ENCODE measurements around the gene TANC1.

Gene TANC1

DNA sequence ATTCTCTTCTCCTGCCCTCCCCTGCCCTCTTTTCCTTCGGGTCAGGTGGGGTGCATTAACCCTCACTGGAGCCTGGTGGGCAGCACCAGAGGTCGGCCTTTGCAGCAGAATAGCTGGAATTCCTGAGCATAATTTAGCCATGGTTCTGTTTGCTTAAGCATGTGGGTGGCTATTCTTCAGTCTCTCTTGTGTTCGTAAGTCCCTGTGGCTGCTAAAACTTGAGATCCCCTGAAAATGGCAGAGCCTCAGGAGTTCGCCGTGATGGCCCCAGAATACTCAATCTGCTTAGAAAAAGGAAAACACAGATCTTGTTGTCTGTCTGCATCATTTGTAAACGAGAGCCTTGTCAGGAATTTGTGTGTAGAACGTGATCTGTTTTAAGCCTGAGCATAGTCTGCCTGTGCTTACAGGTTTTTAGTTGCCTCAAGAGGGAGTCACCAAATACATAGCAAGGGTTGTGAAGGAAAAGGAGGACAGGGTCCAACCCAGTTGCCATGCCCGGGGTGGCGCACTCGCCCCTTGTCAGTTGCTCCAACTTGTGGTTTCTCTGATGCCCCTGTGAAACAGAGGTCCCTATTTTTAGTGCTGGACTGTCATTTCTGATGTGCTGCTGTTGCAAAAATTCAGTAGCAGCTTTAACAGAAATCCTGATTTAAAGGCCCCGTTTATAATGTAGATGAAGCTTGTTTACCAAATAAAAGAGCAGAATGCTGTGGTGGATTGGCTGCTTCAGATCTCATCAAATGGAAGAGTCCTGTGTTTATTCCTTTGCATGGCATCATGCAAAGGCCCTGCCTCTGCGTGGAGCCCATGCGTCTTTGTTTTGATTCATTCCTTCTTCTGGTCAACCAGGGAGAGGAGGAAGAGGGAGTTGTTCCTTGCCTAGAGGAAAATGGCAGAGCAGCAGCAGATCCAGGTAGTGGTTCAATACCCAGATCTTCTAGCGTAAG, 243.3 kb downstream of the TANC1 start:
- DNase-seq (ENCODE audit: extremely low read depth in 1 of 2, low read depth in 1 of 2), result no peak

DNA sequence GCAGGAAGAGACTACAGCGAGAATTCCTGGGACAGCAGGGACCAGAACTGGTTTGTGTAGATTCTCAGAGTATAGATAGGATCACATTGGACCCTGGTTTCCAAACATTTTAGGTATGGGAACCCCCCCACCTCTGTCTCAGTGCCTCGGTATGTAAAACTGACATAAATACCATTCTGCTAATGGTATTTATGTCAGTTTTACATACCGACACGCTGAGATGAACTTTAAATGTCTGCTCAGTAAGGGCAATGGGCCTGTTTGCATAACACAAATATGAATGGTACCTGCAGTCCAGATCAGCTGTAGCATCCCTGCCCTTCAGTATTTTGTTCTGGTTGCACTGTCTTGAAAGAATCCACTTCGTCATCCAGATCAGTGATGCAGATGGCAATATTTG, 244.9 kb downstream of the TANC1 start:
- DNase-seq (ENCODE audit: extremely low read depth in 1 of 2, low read depth in 1 of 2), result no peak

DNA sequence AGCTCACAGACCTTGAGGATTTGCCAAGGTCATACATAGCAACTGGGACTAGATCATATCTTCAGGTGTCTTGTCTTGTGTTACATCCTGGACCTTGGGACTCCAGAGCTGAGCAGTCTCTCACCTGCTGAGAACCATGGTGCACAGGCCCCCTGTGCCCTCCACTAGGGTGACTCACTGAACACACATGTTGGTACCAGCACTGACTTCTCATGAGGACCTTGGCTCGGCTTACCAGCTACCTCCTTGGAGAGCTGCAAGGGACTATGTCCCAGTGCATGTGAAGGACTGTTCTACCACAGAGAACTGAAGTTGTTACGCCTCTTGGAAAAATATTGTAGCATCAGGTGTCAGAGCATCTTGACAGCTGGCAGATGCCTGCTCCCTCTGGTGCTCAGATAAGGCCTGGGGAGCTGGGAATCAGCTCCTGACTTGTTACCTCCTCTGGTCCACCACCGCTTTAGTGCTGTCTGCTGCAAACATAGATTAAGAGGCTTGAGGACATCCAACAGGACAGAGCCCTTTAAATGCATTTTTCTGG, 246.0 kb downstream of the TANC1 start:
- DNase-seq (ENCODE audit: extremely low read depth in 1 of 2, low read depth in 1 of 2), result no peak

DNA sequence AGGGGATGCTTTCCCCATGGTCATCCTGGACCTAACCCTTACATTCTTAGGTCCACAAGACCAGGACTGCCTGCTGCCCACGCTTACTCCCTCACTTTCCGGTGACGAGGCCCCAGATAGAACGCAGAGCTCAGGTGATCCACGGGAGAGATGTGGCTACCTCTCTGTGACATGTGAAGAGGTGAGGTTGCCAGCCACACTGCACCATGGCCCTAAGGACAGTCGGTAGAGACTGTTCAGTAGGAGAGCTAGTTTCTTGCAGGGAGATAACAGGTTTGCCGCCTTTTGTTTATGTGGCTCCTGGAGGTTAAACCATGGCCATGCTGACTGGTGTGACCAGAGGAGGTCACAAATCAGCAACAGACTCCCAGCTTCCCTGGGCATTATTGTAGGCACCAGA, 246.7 kb downstream of the TANC1 start:
- no peak for DNase-seq (ENCODE audit: extremely low read depth in 1 of 2, low read depth in 1 of 2)

DNA sequence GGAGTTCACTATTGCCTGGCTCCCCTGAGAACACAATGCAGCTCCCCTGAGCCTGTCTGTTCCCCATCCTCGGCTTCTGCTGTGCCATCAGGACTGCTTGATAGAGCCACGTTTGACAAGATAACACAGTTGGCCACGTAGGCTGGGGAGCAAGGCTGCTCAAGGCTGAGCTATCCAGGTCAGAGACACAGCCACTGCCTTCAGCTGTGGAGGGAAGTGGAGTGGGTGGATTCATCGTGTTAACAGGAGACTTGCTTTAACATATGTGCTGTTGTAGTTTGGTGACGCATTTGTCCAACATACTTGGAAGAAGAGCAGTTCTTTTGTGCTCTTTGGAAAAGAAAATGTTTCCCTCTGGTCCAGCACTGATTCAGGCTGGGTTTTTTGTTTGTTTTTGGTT, 249.2 kb downstream of the TANC1 start:
- DNase-seq (ENCODE audit: extremely low read depth in 1 of 2, low read depth in 1 of 2), result no peak

DNA sequence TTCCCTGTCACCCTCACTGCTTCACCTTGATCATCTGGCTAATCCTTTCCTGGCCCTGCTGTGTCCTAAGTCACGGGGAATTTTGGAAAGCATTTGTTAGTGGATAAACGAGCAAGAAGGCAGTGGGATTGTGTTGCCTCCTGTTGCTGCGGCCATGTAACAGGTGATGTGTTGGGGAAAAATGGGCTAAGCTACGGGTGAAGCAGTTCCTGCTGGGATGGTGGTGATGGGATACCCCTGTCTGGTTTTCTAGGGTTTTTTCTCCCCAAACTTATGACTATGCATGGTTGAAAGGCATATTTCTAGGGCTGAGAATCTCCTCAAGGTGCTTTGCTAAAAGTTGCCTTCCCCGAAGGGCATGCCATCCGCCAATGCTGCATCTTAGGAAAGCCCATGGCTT, 249.9 kb downstream of the TANC1 start:
- no peak for DNase-seq (ENCODE audit: extremely low read depth in 1 of 2, low read depth in 1 of 2)

DNA sequence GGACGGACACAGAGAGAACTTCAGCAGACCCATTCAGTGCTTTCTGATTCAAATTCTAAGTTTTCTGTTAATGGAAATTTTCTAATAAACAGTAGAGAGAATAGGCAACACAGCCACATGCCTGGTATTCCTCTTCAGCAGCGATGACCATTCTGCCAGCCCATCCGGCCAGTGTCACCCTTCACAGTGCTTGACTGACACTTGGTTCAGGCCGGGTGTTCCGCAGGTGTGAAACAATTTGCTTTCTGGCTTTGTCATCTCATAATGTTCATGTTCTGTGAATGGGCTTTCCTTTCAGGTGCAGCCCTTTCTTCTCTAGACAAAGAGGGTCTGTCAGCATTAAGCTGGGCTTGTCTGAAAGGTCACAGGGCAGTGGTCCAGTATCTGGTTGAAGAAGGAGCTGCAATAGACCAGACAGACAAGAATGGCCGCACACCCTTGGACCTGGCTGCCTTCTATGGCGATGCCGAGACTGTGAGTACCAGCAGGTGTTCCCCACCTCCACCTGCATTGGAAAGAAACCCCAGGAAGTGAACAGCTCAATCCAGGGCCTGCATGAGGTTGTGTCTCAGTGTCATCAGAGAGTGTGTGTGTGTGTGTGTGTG, 251.1 kb downstream of the TANC1 start:
- no peak for DNase-seq (ENCODE audit: extremely low read depth in 1 of 2, low read depth in 1 of 2)

DNA sequence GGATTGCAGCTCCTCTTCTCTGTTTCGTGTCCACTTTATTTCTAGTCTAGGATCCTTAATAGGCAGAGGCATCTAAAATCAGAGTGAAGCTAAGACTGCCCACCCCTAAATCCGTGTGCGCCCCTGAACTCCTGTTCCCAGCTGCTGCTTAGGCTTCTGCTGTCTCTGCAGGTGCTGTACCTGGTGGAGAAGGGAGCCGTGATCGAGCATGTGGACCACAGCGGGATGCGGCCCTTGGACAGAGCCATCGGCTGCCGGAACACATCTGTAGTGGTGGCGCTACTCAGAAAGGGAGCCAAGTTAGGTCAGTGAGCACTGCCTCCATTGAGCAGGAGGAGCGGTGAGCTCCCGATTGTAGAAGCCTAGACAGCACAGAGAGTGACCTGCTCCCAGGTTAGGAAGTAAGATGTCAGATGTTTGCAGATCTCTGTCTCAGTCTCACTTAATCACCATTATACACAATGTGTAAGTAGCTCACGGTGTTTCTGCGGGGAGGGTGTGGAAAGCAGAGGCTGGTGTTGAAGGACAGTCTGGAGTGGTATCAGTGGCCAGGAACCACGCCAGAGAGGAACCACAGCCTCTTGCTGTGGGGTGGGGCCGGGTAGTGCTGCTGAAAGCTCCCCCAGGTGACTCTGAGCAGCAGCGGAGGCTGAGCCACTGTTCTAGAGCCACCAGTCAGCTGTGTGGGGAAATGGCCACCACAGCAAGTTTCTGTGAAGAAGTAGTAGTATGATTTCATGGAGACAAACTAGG, 255.8 kb downstream of the TANC1 start:
- DNase-seq (ENCODE audit: extremely low read depth in 1 of 2, low read depth in 1 of 2), result no peak

DNA sequence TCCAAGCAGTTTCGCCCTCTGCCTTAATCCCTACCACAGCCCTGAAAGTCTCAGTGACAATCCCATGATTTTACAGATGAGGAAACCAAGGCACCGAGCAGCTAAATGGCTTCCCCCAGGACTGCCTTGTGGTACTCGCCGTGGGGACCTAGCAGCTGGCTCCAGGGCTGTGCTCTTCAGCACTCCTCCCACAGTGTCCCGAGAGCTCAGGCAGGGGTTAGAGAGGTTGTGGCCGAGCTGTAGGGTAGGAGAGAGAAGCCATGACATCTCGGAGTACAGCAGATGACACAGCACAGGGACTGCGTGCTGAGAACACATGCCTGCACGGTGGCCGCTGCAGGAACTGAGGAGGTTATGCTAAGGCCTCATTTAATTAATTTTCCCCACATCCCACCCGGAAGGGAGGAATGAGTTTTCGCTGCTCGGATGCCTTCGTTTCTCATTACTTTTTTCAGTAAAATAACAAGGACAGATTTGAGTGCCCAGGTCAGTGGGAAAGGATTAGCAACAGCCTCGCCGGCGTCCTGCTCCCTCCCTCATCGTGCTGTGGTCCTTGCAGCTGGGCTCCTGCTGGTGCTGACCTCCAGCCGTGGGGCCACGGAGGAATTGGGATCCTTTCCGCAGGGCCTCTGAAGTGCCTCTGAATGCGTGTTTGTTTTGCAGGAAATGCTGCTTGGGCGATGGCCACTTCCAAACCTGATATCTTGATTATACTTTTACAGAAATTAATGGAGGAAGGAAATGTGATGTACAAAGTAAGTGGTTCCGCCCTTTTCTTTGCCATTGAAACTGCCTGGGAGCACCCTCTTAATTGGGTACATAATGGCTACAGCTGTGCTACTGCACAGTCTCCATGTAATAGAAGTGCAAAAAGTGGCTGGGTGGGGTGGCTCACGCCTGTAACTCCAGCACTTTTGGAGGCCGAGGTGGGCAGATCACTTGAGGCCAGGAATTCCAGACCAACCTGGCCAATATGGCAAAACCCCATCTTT, 256.9 kb downstream of the TANC1 start:
- no peak for DNase-seq (ENCODE audit: extremely low read depth in 1 of 2, low read depth in 1 of 2)

DNA sequence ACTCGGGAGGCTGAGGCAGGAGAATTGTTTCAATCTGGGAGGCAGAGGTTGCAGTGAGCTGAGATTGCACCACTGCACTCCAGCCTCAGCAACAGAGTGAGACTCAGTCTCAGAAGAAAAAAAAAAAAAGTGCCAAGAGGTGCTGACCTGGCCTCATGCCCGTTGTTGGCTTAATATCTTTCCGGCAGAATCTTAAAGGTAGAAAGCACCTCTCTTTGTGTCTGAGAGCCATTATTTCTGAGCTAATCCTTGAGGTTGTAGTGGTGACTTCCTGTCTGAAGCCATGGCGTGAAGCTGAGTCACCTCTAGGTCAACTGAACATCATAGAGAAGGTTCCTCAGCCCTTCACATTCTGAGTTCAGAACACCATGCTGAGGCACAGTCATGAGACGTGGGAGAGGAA, 257.6 kb downstream of the TANC1 start:
- DNase-seq (ENCODE audit: extremely low read depth in 1 of 2, low read depth in 1 of 2), result no peak

DNA sequence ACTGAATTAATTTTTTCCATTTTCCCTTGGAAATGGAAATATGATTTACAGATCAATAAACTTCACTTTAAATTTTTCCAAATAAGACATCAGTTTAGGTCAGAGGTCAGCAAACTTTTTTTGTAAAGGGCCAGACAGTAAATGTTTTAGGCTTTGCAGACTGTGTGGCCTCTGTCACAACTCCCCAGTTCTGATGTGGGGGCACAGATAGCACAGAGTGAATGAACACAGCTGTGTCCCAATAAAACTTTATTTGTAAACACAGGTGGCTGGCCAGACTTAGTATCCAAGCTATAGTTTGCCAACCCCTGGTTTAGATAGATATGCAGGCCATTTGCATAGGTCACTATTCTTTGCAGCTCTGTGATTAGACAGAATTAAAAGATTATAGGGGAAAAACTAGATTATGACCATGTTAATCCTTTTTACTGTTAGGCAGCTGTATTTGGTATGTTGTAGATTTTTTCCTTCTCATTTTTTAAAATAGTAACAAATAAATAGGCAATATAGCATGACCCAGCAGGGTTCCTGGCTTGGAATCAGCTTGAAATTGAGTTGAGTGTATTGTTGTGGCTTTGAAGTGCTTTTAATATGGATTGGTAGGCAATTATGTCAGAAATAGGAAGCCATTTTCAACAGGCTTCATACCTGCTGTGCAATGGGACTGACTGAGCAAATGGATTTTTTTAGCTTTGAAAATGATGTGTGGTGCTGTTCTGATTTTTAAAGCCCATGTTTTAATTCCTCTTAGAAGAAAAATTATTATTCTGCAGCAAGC, 258.4 kb downstream of the TANC1 start:
- DNase-seq (ENCODE audit: extremely low read depth in 1 of 2, low read depth in 1 of 2), result no peak

DNA sequence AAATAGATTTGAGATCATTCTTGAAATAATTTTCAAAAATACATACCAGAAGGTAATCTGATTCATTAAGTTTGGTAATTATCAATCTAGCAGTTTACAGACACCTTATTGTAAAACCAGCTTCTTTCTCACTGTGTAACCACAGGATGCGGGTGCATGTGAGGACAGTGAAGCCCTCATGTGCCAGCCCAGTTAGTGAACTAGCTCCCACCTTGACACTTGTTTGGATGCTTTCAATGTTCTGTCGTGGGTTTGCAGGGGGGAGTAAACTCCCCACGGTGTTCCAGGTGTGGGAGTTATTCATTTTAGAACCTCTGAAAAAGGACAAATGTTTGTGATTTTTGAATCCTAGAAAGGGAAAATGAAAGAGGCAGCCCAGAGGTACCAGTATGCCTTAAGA, 259.0 kb downstream of the TANC1 start:
- DNase-seq (ENCODE audit: extremely low read depth in 1 of 2, low read depth in 1 of 2), result no peak

DNA sequence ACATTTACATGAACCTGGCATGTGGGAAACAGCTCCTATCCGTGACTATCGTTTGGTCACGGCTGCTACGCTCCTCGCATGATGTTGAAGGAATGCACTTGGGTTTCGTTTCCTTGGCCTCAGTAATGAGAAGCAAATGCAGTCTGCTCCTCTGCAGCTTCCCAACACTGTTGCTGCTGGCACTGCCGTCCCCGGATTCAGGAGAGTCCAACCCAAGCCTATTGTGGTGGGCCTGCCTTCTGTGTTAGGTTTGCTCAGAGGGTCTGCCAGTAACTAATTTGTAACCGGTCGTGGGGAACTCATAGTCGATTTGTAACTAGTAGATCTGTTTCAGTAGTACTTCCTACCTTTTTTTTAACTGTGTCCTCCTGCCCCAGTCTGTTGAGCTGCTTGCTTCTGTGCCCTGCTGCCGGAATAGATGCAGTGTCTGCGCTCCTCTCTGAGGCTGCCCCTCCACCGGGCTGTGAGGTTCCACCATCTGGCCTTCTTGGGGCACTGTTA, 259.7 kb downstream of the TANC1 start:
- no peak for DNase-seq (ENCODE audit: extremely low read depth in 1 of 2, low read depth in 1 of 2)

DNA sequence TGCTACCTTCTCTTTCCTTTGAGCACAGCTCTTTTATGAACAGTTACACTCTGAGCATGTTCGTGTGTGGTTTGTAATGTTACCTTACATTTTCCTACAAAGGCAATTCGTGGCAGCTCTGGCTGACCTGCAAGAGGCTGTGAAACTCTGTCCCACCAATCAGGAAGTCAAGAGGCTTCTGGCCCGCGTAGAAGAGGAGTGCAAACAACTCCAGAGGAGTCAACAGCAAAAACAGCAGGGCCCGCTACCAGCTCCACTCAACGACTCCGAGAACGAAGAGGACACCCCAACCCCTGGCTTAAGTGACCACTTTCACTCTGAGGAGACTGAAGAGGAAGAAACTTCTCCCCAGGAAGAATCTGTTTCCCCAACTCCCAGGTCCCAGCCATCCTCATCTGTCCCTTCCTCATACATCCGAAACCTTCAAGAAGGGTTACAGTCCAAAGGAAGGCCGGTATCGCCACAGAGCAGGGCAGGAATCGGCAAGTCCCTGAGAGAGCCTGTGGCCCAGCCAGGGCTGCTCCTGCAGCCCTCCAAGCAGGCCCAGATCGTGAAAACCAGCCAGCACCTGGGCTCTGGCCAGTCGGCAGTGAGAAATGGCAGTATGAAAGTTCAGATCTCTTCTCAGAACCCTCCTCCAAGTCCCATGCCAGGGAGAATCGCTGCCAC, 261.2 kb downstream of the TANC1 start:
- no peak for DNase-seq (ENCODE audit: extremely low read depth in 1 of 2, low read depth in 1 of 2)

DNA sequence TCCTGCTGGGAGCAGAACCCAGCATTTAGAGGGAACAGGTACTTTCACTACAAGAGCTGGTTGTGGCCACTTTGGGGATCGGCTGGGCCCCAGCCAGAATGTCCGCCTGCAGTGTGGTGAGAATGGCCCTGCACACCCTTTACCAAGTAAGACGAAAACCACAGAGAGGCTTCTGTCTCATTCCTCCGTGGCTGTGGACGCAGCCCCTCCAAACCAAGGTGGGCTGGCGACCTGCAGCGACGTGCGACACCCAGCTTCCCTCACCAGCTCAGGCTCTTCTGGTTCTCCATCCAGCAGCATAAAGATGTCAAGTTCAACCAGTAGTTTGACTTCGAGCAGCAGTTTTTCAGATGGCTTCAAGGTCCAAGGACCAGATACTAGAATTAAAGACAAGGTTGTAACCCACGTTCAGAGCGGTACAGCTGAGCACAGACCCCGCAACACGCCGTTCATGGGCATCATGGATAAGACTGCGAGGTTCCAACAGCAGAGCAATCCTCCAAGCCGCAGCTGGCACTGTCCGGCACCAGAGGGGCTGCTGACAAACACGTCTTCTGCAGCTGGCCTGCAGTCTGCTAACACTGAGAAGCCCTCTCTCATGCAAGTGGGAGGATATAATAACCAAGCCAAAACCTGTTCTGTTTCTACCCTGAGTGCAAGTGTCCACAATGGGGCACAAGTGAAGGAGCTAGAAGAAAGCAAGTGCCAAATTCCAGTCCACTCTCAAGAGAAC, 261.9 kb downstream of the TANC1 start:
- DNase-seq (ENCODE audit: extremely low read depth in 1 of 2, low read depth in 1 of 2), result no peak

DNA sequence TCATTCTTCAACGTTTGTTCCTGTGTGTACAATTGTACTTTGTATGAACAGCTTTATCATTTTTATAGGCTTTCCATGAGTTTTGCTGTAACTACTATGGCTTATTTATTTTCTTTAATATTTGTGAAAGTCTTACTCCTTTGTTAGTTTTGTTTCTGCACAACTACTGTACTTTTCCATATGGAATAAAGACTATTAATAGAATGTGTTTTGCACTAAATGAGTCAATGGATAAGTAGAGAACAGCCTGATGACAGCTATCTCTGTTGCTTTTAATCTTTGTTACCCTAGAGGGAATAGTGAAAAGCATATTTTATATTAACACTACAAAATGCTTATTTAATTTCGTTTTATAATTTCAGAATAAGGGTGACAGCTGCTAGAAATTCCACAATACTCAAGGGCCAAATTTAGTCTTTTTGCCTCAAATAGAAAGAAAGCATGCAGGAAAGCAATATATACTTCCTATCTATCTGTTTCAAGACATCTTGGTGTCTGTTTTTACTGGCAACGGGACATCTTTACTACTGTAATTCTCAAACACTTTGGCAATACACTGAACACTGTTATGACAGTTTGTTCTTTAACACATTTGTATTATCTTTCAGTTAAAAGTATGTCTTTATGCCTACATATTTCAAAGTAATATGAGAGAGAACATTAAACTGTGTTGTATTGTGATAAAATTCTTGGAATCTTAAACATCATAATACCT, 264.2 kb downstream of the TANC1 start:
- DNase-seq (ENCODE audit: extremely low read depth in 1 of 2, low read depth in 1 of 2), result no peak

DNA sequence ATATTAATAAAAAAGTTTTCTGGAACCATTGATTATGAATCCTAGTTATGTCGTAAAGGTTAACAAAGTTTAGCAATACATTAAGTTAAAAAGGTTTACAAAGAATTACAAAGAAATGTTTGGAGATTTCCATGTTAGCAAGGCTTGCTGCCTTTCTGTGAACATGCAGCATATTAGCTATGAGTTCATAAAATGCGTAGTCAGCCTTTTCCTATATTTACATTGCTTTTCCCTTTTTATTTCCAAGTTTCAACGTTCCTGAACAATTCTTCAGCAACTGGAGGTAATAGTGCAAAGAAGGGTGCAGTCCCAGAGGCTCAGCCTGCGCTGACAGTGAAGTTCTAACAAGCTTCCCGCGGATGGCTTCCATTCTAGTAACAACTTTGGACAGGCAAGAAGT, 266.4 kb downstream of the TANC1 start:
- DNase-seq (ENCODE audit: extremely low read depth in 1 of 2, low read depth in 1 of 2), result no peak
